ENCODE results near the gene UBE2K. TPM values are rescaled to one million over a fixed set of nuclear protein-coding genes. Genes with fewer than 3 reads are reported as not detected.
"Not testable (repeated sequence)": the region's sequence is repeated elsewhere in the genome, so short reads cannot be mapped to it uniquely, and the experiment has no call there.

The UBE2K gene
- total RNA-seq, 2 experiments from 2014 or later, result 69.5 to 77.1 TPM

GRCh38 chr4:39681003-39681402 lies 16.9 kb upstream of the UBE2K start:
- H3K27ac Mint-ChIP-seq; DNase-seq; H3K4me1 Mint-ChIP-seq (ENCODE audit: low read depth); H3K36me3 Mint-ChIP-seq (ENCODE audit: low read depth); POLR2A ChIA-PET; ATAC-seq; H3K9me3 Mint-ChIP-seq; H3K4me3 Mint-ChIP-seq; intact Hi-C loops (cut with micrococcal nuclease); H3K27me3 Mint-ChIP-seq: not testable (repeated sequence)
- CTCF ChIA-PET, result interaction anchor here (1.3 kb wide), 1 partner anchor 212 kb away, joined by 3 read pairs; no protein-coding TSS in a partner anchor

DNA sequence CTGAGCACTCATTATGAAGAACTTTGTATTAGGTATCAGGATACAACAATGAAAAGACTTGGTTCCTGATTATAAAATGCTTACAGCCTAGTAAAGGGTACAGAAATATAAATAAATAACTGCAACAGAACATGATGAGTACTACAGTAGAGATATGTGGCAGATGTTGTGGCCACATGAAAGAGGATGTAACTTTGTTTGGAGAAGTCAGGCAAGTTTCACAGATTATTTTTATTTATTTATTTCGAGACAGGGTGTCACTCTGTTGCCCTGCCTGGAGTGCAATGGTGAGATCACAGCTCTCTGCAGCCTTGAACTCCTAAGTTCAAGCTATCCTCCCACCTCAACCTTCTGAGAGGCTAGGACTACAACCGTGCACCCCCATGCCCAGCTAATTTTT lies 15.8 kb upstream of the UBE2K start:
- Mint-ChIP-seq H3K27ac (no peak overlapping the region), H3K36me3 (ENCODE audit: low read depth) (no peaks in the 10 kb centered on the region), H3K9me3 (no peaks in the 10 kb centered on the region), H3K27me3 (no peaks in the 10 kb centered on the region), H3K4me3 (no peak overlapping the region), H3K4me1 (ENCODE audit: low read depth) (no peaks in the 10 kb centered on the region)
- POLR2A ChIA-PET, result no interaction called here
- no peak for TF ChIP-seq CTCF (IDR thresholded peaks at IDR 0.05)
- ATAC-seq (no peak), DNase-seq (no peak)
- intact Hi-C loops (cut with micrococcal nuclease), result no loop called here
- CTCF ChIA-PET, result interaction anchor here (1.3 kb wide), 1 partner anchor 213 kb away, joined by 3 read pairs; no protein-coding TSS in a partner anchor

DNA sequence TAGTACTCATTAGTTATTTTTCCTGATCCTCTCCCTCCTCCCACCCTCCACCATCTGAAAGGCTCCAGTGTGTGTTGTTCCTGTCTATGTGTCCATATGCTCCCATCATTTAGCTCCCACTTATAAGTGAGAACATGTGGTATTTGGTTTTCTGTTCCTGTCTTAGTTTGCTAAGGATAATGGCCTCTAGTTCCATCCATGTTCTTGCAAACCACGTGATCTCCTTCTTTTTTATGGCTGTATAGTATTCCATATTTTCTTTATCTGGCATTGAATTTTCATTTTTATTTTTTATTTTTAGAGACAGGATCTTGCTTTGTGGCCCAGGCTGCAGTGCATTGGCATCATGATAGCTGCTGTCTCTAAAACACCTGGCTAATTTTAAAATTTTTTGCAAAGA lies 11.9 kb upstream of the UBE2K start:
- POLR2A ChIA-PET, result interaction anchor here (0.6 to 0.7 kb wide), 2 partner anchors 117 to 952 kb away, joined by 3 read pairs; no protein-coding TSS in a partner anchor
- ATAC-seq (no peak), DNase-seq (no peak)
- H3K4me1 Mint-ChIP-seq (ENCODE audit: low read depth), result no peaks in the 10 kb centered on the region
- TF ChIP-seq CTCF (IDR thresholded peaks at IDR 0.05), result no peak
- CTCF ChIA-PET, result no interaction called here
- no peaks in the 10 kb centered on the region for H3K9me3 Mint-ChIP-seq
- H3K27me3 Mint-ChIP-seq, result no peaks in the 10 kb centered on the region
- no peaks in the 10 kb centered on the region for H3K36me3 Mint-ChIP-seq (ENCODE audit: low read depth)
- H3K4me3 Mint-ChIP-seq, result no peak overlapping the region
- intact Hi-C loops (cut with micrococcal nuclease), result no loop called here
- H3K27ac Mint-ChIP-seq, result no peak overlapping the region

DNA sequence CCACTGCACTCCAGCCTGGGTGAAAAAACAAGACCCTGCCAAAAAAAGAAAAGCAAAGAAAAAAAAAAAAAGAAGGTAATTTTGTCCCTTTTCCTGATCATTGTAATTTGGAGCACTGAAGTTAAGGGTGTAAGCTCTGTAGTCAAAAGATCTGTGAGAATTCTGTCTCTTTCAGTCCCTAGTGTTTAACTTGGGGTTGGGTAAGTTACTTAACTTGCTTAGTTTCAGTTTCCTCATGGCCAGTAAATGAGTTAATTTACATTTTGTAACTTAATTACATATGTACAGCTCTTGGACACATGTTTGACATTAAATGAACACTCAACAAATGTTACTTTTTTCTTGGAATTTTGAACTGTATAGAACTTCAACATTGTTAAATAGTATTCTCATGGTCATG lies 10.9 kb upstream of the UBE2K start:
- no peak for DNase-seq
- Mint-ChIP-seq H3K36me3 (ENCODE audit: low read depth) (no peaks in the 10 kb centered on the region), H3K27ac (no peak overlapping the region), H3K4me3 (no peak overlapping the region), H3K9me3 (no peaks in the 10 kb centered on the region), H3K4me1 (ENCODE audit: low read depth) (no peaks in the 10 kb centered on the region), H3K27me3 (no peaks in the 10 kb centered on the region)
- no peak for TF ChIP-seq CTCF (IDR thresholded peaks at IDR 0.05)
- intact Hi-C loops (cut with micrococcal nuclease), result no loop called here
- POLR2A ChIA-PET, result no interaction called here
- ATAC-seq, result no peak
- CTCF ChIA-PET, result no interaction called here

- H3K27me3 Mint-ChIP-seq, result no peaks in the 10 kb centered on the region
- H3K4me1 Mint-ChIP-seq (ENCODE audit: low read depth), result no peaks in the 10 kb centered on the region
- ATAC-seq (no peak), DNase-seq (no peak)
- no peak for TF ChIP-seq CTCF (IDR thresholded peaks at IDR 0.05)
- CTCF ChIA-PET, result interaction anchor here (0.6 kb wide), 1 partner anchor 96 kb away, joined by 3 read pairs; no protein-coding TSS in a partner anchor
- POLR2A ChIA-PET, result no interaction called here
- no peak overlapping the region for H3K4me3 Mint-ChIP-seq
- intact Hi-C loops (cut with micrococcal nuclease), result loop anchor here (10.0 kb wide), 2 partner anchors 65 to 625 kb away; no protein-coding TSS in a partner anchor
- no peak overlapping the region for H3K27ac Mint-ChIP-seq
- no peaks in the 10 kb centered on the region for H3K9me3 Mint-ChIP-seq
- H3K36me3 Mint-ChIP-seq (ENCODE audit: low read depth), result no peaks in the 10 kb centered on the region
Measured at GRCh38 chr4:39689970-39690369, 8.0 kb upstream of the UBE2K start.
